ENCODE results near the gene PLD3. TPM values are rescaled to one million over a fixed set of nuclear protein-coding genes. Genes with fewer than 3 reads are reported as not detected.

PLD3 gene
- total and polyA plus RNA-seq, 10 donors: 61.3 to 589 (median 250) TPM

GRCh38 chr19:40312533-40312932 lies 36.0 kb upstream of the PLD3 start:
- no peaks in the 10 kb centered on the region for H3K9me3 ChIP-seq
- no peaks in the 10 kb centered on the region for H3K27me3 ChIP-seq (replicated peaks in 1 of 7)
- no peak for DNase-seq
- H3K4me3 ChIP-seq: no peak overlapping the region
- intact Hi-C loops (cut with DNase I; ENCODE audit: low total_unique reads): no loop called here
- 39 to 72% (median 57%) methylated on average over 2 of the region's 2 CpGs for WGBS, 5 donors
- H3K4me1 ChIP-seq: no peaks in the 10 kb centered on the region
- H3K27ac ChIP-seq: no peak overlapping the region
- TF ChIP-seq CTCF (IDR thresholded peaks at IDR 0.05 in 8 of 11, conservative IDR thresholded peaks at IDR 0.05 in 3 of 11) (no peak), POLR2AphosphoS5 (IDR thresholded peaks at IDR 0.05) (no peak), POLR2A (IDR thresholded peaks at IDR 0.05) (no peak)
- H3K36me3 ChIP-seq: peaks cover 0 to 16% (median 0%) of the 10 kb centered on the region in 6 donors

GRCh38 chr19:40313229-40313983 lies 35.1 kb upstream of the PLD3 start:
- intact Hi-C loops (cut with DNase I; ENCODE audit: low total_unique reads): no loop called here
- no peak for DNase-seq
- Histone ChIP-seq H3K4me1 (no peaks in the 10 kb centered on the region), H3K4me3 (no peak overlapping the region), H3K27ac (no peak overlapping the region), H3K27me3 (replicated peaks in 1 of 7) (no peaks in the 10 kb centered on the region), H3K36me3 (peaks cover 0 to 24% (median 2%) of the 10 kb centered on the region in 6 donors), H3K9me3 (no peaks in the 10 kb centered on the region)
- TF ChIP-seq CTCF (IDR thresholded peaks at IDR 0.05 in 8 of 11, conservative IDR thresholded peaks at IDR 0.05 in 3 of 11) (no peak), POLR2A (IDR thresholded peaks at IDR 0.05) (no peak), POLR2AphosphoS5 (IDR thresholded peaks at IDR 0.05) (no peak)
- 93 to 94% (median 93%) methylated on average over 9 of the region's 9 CpGs for WGBS, 5 donors

- no peaks in the 10 kb centered on the region for H3K9me3 ChIP-seq
- 39 to 77% (median 72%) methylated on average over 2 of the region's 2 CpGs for WGBS, 5 donors
- TF ChIP-seq CTCF (IDR thresholded peaks at IDR 0.05 in 8 of 11, conservative IDR thresholded peaks at IDR 0.05 in 3 of 11) (no peak), POLR2A (IDR thresholded peaks at IDR 0.05) (no peak), POLR2AphosphoS5 (IDR thresholded peaks at IDR 0.05) (no peak)
- DNase-seq: no peak
- peaks cover 0 to 37% (median 7%) of the 10 kb centered on the region in 6 donors for H3K36me3 ChIP-seq
- H3K4me1 ChIP-seq: no peaks in the 10 kb centered on the region
- H3K27me3 ChIP-seq (replicated peaks in 1 of 7): no peaks in the 10 kb centered on the region
- no peak overlapping the region for H3K4me3 ChIP-seq
- H3K27ac ChIP-seq: no peak overlapping the region
- intact Hi-C loops (cut with DNase I; ENCODE audit: low total_unique reads): no loop called here
Observed at GRCh38 chr19:40314656-40315055, 33.8 kb upstream of the PLD3 start.

- Histone ChIP-seq H3K4me1 (no peaks in the 10 kb centered on the region), H3K27me3 (replicated peaks in 1 of 7) (no peaks in the 10 kb centered on the region), H3K27ac (no peak overlapping the region), H3K4me3 (no peak overlapping the region), H3K9me3 (no peaks in the 10 kb centered on the region), H3K36me3 (peaks cover 0 to 50% (median 13%) of the 10 kb centered on the region in 6 donors)
- intact Hi-C loops (cut with DNase I; ENCODE audit: low total_unique reads): no loop called here
- no peak for DNase-seq
- TF ChIP-seq CTCF (IDR thresholded peaks at IDR 0.05 in 8 of 11, conservative IDR thresholded peaks at IDR 0.05 in 3 of 11) (no peak), POLR2A (IDR thresholded peaks at IDR 0.05) (no peak), POLR2AphosphoS5 (IDR thresholded peaks at IDR 0.05) (no peak)
- 81 to 92% (median 87%) methylated on average over 5 of the region's 5 CpGs for WGBS, 5 donors
Observed at GRCh38 chr19:40315812-40316470, 32.6 kb upstream of the PLD3 start.

Measured in spleen (tissue), 11 donors.